BE2C (cell line): ENCODE data around the gene COPS2.

ENCODE experiments used
- DNase-seq: peaks from one replicate; pipeline ENCODE4 v3.0.0-alpha.2; 2020
- H3K27me3 ChIP-seq: fragments of 250-450 bp; sonication (Bioruptor Pico); 2 replicates; pipeline ENCODE4 v1.5.1; 2020; ENCODE audit warnings: mild to moderate bottlenecking
- H3K36me3 ChIP-seq: fragments of 250-450 bp; sonication (Bioruptor Pico); 2 replicates; pipeline ENCODE4 v1.5.1; 2020; ENCODE audit warnings: mild to moderate bottlenecking
- H3K4me1 ChIP-seq: fragments of 250-450 bp; sonication (Bioruptor Pico); 2 replicates; pipeline ENCODE4 v1.5.1; 2020
- H3K4me3 ChIP-seq: 2 replicates; pipeline ENCODE4 v1.5.1; 2011; ENCODE audit warnings: low read depth, low read length
- H3K9me3 ChIP-seq: fragments of 250-450 bp; sonication (Bioruptor Pico); 2 replicates; pipeline ENCODE4 v1.5.1; 2020
- TF ChIP-seq, protein P1 (sequence below): IDR thresholded peaks from 2 replicates; pipeline ENCODE4 v1.5.1; 2012; ENCODE audit warnings: mild to moderate bottlenecking, low read depth, low read length

COPS2 gene

DNA sequence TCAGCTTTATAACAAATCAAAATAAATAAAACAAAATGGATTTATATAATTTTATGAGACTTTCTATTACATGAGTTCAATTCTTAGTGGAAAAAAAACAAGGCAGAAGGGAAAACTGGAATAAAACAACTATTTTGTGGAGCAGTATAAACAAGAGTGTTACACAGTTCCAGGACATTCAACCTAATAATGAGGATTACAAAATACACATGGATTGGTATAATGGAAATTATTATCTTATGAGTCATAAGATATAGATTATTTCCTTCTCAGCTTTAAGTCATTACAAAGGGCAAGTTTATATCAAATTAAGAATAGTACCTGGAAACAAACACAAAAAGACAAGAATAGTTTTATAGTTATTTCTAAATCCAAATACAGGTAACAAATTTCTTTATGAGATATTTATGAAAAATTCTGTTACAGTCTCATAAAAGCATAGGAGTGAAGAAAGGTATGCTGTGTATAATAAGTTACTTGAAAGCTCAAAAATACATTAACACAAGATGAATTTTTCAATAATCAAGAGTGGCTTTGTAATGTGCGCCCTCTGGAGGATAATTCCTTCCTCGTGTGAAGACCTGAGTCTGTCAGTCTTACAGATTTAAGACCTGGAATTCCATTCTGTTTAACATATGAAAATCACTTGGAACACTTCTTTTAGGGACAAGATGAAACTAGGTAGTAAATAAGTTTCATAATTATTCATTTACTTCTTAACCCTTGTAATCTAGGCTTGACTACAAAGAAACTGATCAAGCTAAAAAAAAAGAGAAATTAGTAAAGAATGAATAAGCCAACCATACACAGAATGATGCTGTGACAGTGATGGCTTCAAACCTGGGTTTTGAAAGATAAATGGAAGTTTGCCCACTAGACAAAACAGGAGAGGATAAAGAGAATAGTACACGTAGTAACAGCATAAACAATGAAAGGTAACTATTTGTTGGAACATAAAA is 9.5 kb downstream of the COPS2 start:
- peaks cover 37% of the 10 kb centered on the region for H3K36me3 ChIP-seq

DNA sequence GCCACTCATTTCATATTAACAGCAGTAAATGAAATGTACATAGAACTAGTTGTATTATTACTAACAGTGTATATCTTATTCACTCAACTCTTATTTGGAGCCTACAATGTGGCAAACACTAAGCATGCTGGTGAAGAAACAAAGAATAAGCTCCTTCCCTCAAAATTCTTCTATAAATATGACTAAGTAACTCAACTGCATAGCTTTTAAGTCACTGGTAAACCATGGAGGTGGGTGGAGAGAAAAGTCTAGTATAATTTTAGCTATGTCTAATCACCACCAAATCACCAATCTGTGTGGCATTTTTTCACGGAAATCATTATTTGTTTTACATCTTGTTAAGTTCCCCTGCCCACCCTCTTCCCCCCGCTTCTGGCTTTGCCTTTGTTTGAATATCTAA is 17.5 kb downstream of the COPS2 start:
- TF ChIP-seq, protein P1, sequence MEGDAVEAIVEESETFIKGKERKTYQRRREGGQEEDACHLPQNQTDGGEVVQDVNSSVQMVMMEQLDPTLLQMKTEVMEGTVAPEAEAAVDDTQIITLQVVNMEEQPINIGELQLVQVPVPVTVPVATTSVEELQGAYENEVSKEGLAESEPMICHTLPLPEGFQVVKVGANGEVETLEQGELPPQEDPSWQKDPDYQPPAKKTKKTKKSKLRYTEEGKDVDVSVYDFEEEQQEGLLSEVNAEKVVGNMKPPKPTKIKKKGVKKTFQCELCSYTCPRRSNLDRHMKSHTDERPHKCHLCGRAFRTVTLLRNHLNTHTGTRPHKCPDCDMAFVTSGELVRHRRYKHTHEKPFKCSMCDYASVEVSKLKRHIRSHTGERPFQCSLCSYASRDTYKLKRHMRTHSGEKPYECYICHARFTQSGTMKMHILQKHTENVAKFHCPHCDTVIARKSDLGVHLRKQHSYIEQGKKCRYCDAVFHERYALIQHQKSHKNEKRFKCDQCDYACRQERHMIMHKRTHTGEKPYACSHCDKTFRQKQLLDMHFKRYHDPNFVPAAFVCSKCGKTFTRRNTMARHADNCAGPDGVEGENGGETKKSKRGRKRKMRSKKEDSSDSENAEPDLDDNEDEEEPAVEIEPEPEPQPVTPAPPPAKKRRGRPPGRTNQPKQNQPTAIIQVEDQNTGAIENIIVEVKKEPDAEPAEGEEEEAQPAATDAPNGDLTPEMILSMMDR = no peak
- Histone ChIP-seq H3K36me3 (peaks cover 86% of the 10 kb centered on the region), H3K9me3 (no peaks in the 10 kb centered on the region), H3K27me3 (no peaks in the 10 kb centered on the region), H3K4me3 (no peak overlapping the region), H3K4me1 (no peaks in the 10 kb centered on the region)
- no peak for DNase-seq

More for the DNA sequence above, 9.5 kb downstream of the COPS2 start:
- TF ChIP-seq, protein P1 = peak; percentile 78
- DNase-seq = peak; percentile 54
- H3K9me3 ChIP-seq = no peaks in the 10 kb centered on the region
- no peaks in the 10 kb centered on the region for H3K27me3 ChIP-seq
- H3K4me1 ChIP-seq = peaks cover 7% of the 10 kb centered on the region; the same call in 1 of the 2 replicates
- no peak overlapping the region for H3K4me3 ChIP-seq

DNA sequence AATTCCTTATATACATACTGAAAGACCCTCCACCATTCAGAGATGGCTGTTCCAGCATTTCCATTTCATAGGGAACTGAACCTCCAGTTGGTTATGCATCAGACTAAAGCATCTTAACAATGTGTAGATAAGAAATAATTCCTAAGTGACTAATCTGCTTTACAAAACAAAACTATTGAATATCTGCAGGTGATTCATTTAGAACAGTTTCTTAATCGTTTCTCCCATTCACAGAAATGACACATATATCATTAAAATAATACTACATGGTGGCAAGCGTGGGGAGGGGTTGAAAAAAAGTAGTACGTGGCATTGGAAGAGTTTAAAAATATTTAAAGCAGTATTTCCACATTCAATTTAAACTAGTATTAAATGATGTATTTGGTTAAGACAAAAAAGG is 19.5 kb downstream of the COPS2 start:
- no peak for DNase-seq
- Histone ChIP-seq H3K4me3 (no peak overlapping the region), H3K4me1 (no peaks in the 10 kb centered on the region), H3K9me3 (no peaks in the 10 kb centered on the region), H3K27me3 (no peaks in the 10 kb centered on the region), H3K36me3 (peaks cover 80% of the 10 kb centered on the region)
- TF ChIP-seq, protein P1 = no peak

DNA sequence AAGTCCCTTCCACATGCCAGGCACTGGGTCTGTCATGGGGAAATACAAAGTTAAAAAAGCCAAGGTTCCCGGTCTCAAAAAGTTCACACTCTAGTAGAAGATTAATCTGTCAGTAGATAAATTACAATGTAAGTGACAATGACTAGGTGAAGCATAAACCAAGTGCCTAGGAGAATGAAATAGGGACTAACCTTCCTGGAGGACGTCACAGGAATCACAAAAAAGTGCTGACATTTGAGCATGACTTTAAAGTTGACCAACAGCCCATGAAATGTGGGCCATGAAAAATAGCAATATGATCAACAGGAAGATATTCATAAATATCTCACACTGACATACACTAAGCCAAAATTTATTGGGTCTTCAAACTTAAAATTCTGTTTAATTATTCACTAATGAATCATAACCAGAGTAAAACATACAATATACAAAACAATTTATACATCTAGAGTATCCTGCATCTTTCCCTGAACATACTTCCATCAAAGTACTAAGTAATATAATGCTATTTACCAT is 20.0 kb downstream of the COPS2 start:
- Histone ChIP-seq H3K4me1 (no peaks in the 10 kb centered on the region), H3K9me3 (no peaks in the 10 kb centered on the region), H3K27me3 (no peaks in the 10 kb centered on the region), H3K36me3 (peaks cover 83% of the 10 kb centered on the region), H3K4me3 (no peak overlapping the region)
- TF ChIP-seq, protein P1 = no peak
- no peak for DNase-seq

DNA sequence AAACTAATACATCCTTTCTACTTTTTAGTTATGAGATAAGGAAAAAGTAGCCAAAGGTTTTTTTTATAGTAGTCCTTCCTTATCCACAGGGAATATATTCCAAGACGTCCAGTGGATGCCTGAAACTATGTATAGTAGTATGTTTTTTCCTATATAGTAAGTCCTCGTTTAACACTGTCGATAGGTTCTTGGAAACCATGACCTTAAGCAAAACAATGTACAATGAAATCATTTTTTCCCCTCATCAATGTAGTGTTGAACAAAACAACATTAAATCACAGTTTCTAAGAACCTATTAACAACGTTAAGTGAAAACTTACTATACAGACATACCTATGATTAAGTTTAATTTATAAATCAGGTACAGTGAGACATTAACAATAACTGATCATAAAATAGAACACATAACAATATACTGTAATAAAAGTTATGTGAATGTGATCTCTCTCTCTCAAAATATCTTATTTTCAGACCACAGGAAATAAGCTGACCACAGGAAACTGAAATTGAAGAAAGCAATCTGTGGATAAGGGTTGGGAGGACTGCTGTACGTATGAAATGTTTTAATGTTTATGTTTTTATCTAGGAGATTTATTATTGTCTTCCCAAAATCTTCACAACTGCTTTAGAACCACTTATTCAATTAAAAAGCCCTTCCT is 20.6 kb downstream of the COPS2 start:
- Histone ChIP-seq H3K36me3 (peaks cover 82% of the 10 kb centered on the region), H3K9me3 (no peaks in the 10 kb centered on the region), H3K4me1 (no peaks in the 10 kb centered on the region), H3K27me3 (no peaks in the 10 kb centered on the region), H3K4me3 (no peak overlapping the region)
- TF ChIP-seq, protein P1 = no peak
- no peak for DNase-seq
